ENCODE data around the gene KCNB1.

DNA sequence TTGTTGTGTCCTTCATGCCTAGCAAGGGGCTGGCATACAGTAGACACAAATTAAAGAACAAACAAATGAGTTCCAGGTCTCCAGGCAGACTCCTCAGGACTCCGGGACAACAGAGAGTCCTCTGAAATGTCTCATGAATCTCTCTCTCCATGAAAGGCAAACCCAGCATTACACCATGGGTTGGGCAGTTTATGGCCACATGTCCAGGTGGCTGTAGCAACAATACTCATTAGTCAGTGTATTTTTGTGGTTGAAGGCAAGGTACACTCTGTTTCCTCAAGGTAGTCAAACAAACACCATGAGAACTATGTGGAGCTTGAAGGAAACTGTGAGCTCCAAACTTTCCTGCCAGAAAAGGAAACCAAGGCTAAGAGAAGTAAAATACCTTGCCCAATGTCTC, 62.2 kb downstream of the KCNB1 start:
- TF ChIP-seq CTCF (IDR thresholded peaks at IDR 0.05; ENCODE audit: low read depth, low read length, missing input control) (no peak), SP1 (IDR thresholded peaks at IDR 0.05) (no peak), FOXA1 (IDR thresholded peaks at IDR 0.05) (no peak), REST (IDR thresholded peaks at IDR 0.05) (no peak)
